Sigmoid colon (tissue), 4 donors: ENCODE data around the gene IL15.

Experiments
- CTCF ChIP-seq, 4 experiments: fragments of 450-650 bp in 3 of 4; fragments of 200-600 bp in 1 of 4; IDR thresholded peaks; one replicate each; pipeline ENCODE4 v1.5.1; 2016 to 2019; ENCODE audit warnings: antibody characterized with exemption in 4 of 4, mild to moderate bottlenecking in 3 of 4, moderate library complexity in 2 of 4
- EP300 ChIP-seq, 4 donors: sonication (generic); formaldehyde crosslinking; IDR thresholded peaks; one replicate each; pipeline ENCODE4 v1.6.1; 2017; ENCODE audit warnings: antibody characterized with exemption in 4 of 4
- POLR2A ChIP-seq, 2 donors: fragments of 450-650 bp; IDR thresholded peaks; one replicate each; pipeline ENCODE4 v1.6.1; 2016; ENCODE audit warnings: antibody characterized with exemption in 2 of 2, mild to moderate bottlenecking in 2 of 2, moderate library complexity in 2 of 2
- POLR2AphosphoS5 ChIP-seq, 4 donors: sonication (generic); formaldehyde crosslinking; IDR thresholded peaks; one replicate each; pipeline ENCODE4 v1.6.1; 2017; ENCODE audit warnings: antibody characterized with exemption in 4 of 4

GRCh38 chr4:141636082-141636770 is at the start of gene IL15:
- TF ChIP-seq CTCF (IDR thresholded peaks at IDR 0.05) (no peak), POLR2A (IDR thresholded peaks at IDR 0.05) (no peak), POLR2AphosphoS5 (IDR thresholded peaks at IDR 0.05) (peak in 1 of 4 donors; percentile 6), EP300 (IDR thresholded peaks at IDR 0.05) (no peak)
